Stimulated activated CD8-positive, alpha-beta memory T cell treated with anti-CD3 and anti-CD28 coated beads, Interleukin-15, amount 100 ng/mL, for 4 hours (primary cell): ENCODE data around the gene KDF1.
A peak's percentile ranks its signal among the peaks of the same experiment; 100 is the strongest.
"Not testable (repeated sequence)": the region's sequence is repeated elsewhere in the genome, so short reads cannot be mapped to it uniquely, and the experiment has no call there.

Experiments
- DNase-seq, 2 donors: peaks; one replicate each; pipeline ENCODE4 v3.0.0-alpha.2; 2020; ENCODE audit warnings: low read depth in 2 of 2

Gene KDF1

DNA sequence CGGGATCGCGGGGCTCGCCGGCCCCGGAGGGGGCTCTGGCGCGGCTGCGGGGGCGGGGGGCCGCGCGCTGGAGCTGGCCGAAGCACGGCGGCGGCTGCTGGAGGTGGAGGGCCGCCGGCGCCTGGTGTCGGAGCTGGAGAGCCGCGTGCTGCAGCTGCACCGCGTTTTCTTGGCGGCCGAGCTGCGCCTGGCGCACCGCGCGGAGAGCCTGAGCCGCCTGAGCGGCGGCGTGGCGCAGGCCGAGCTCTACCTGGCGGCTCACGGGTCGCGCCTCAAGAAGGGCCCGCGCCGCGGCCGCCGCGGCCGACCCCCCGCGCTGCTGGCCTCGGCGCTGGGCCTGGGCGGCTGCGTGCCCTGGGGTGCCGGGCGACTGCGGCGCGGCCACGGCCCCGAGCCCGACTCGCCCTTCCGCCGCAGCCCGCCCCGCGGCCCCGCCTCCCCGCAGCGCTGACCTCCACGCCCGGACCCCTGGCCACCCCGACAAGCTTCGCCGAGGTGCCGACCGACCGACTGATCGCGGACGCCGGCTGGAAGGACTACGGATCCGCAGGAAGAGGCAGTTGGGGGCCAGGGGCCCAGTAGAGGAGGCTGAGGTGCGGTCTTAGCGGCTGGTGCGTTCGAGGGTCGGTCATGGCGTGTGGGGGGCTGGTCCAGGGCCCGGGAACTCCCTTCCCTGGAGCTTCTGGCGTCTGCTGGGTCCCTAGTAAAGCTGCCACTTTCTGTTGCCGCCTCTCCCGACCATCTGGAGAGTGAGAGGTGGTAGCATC lies 33.9 kb upstream of the KDF1 start:
- no peak for DNase-seq

- peak; percentile 26 to 41 for DNase-seq
Observed at GRCh38 chr1:26993237-26994019, 33.2 kb upstream of the KDF1 start, which contains the start of gene TRNP1. Gene TRNP1 (plus strand): TSS chr1:26993692. CDS start chr1:26993787, 95 bp downstream.

DNA sequence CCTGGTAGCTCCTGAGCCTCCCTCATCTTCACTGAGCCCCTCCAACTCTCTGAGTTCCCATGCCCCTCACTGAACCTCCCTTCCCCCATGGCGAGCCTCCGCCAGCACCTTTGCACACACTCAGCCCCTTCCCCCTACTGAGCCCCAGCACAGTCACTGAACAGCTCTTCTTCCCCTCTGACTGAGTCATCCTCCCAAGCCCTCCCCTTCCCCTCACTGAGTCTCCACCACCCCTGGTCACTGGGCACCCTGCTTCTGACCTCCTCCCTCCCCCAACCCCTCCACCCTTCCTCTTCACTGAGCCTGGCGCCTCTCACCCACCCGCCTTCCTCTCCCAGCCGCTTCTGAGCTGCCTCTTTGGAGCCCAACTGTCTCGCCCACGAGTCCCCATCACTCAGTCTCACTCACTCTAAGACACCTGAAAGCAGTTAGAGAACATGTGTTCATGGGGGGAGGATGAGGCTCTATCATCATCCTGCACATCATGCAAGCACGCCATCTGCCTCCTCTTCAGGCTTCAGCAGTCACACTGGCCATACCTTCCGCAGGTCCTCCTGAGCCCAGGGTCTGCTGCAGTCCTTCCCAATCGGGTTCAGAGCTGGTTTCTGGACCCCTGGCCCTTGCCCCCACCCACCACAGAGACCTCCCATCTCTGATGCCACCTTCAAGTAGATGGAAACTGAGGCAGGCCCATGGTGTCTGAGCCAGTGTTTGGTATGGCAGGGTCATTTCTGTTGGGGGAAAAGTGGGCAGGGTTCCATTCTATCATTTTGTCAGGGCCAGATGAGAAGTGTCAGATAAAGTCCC lies 31.2 kb upstream of the KDF1 start:
- DNase-seq, result no peak

- not testable (repeated sequence) for DNase-seq
Observed at GRCh38 chr1:26989403-26990109, 29.3 kb upstream of the KDF1 start.

DNA sequence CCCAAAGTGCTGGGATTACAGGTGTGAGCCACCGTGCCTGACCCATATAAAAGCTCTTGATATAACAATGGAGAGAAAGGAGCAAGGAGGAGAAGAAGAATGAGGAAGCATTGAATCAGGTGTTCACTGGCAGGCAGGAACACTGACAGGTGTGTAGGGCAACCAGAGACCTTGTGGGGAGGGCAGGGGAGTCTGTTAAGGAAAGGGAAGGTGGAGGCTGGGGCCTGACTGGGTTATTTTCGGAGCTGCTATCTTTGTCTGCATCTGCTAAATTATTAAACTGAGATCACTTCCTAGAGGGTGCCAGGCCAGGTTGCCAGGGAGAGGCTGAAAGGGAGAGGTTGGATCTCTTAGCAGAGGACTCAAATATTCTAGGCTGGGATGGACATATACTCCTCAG lies 26.4 kb upstream of the KDF1 start:
- no peak for DNase-seq

GRCh38 chr1:26984291-26984690 lies 24.0 kb upstream of the KDF1 start:
- no peak for DNase-seq

GRCh38 chr1:26983863-26984262 lies 23.6 kb upstream of the KDF1 start:
- no peak for DNase-seq

DNA sequence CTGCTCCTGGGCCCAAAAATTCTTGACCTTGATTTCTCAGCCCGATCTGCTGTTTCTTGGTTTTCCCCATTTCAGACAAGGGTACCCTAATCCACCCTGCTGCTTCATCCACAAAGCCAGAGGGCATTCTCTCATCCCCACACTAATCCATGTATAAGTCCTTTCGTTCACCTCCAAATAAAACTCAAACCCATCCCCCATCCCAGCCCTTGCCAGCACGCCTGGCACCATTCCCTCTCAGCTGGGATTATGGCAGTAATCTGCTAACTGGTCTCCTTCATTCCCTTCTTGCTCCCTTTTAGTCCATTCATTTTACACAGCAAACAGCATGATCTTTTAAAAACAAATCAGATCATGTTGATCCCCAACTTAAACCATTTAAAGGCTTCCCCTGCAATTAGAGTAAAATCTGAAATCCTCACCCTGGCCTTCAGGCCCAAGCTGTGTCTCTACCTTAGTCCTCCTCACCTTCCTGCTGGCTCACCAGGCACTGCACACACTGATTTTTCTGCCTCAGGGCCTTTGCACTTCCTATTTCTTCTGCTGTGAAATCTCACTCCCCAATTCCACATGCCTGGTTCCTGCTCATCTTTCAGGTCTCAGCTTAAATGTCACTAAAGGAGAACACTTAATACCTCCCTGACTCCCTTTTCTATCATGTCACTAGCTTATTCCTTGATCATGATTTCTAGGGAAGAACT lies 21.0 kb upstream of the KDF1 start:
- DNase-seq, result no peak

DNA sequence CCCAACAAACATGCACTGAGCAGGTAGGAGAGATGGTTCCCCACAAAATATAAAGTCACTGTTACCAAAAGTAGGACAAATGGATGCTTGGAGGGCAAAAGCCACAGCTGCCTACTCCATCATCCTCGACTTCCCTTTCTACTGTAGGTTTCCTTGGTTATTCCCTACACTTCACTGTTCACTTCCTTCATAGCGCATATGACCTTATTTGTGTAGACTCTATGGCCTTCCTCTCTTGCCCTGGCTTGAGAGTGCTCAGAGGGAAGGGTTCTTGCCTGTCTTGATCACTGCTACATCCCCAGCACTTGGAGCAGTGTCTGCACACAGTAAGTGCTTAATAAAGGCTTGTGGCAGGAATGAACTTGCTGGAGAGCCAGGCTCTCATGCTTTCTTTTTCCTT lies 18.6 kb upstream of the KDF1 start:
- DNase-seq, result no peak

- no peak for DNase-seq
Observed at GRCh38 chr1:26976621-26977510, 16.6 kb upstream of the KDF1 start.

- DNase-seq, result no peak
Observed at GRCh38 chr1:26972821-26973220, 12.6 kb upstream of the KDF1 start.

GRCh38 chr1:26972390-26972789 lies 12.1 kb upstream of the KDF1 start:
- DNase-seq, result no peak

DNA sequence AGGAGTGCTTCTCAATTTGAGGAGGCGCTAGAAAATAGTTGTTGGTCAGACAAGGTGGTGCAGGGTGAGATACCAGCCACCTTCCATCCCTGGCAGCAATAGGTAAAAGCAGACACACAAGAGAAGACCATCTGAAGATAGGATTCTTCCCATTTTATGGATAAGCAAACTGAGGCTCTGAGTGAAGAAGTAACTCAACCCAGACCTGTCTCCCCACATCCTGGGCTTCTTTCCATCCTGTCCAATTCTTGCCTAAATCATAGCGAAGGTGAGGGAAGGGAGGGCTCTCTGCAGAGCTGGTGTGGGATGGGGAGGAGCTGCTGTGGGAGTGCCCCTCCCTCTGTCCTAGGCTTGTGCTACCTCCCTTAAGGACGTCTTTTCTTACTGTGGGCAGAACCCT lies 11.3 kb upstream of the KDF1 start:
- no peak for DNase-seq

DNA sequence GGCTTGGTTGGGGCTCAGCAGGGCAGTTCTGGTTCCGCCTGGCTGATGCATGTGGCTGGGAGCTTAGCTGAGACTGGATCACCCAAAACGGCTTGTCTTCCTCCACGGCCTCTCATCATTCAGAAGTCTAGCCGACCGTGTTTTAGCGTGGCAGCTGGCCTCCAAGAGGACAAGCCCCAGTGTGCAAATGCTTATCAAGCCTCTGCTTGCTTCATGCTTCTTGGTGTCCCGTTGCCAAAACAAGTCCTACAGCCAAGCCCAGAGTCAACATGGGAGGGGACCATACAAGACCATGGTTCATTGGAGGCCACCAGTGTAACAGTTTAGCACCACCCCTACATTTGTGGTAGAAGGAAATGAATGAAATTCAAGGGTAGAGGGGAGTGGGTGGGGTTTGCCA lies 10.5 kb upstream of the KDF1 start:
- no peak for DNase-seq

GRCh38 chr1:26965628-26966027 lies 5.4 kb upstream of the KDF1 start:
- DNase-seq, result no peak

DNA sequence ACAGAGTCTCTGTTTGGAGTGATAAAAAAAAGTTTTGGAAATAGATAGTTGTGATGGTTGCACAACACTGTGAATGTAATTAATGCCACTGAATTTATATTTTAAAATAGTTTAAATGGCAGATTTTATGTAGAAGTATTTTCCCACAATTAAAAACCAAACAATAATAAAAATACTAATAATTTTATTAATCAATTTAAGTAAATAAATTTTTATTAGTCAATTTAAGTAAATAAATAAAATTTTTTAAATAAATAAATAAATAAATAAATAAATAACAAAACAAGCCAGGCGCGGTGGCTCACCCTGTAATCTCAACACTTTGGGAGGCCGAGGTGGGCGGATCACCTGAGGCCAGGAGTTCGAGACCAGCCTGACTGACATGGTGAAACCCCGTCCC lies 4.9 kb upstream of the KDF1 start:
- DNase-seq, result no peak

DNA sequence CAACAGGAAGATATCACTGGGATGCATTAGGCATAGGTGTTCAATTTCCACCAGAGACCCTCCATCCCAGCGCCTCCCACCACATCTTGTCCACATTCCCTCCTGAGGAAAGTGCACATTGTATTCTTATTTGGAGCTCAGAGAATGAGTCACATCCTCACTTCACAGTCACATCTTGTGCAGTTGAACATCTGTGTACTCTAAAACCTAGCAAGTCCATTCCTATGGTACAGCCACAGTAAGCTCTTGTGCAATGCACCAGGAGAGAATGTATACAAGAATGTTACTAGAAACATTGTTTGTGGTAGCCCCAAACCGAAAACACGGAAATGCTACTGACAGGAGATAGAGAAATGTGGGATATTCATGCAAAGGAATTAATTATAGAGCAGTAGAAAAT lies 1.6 kb upstream of the KDF1 start:
- no peak for DNase-seq

DNA sequence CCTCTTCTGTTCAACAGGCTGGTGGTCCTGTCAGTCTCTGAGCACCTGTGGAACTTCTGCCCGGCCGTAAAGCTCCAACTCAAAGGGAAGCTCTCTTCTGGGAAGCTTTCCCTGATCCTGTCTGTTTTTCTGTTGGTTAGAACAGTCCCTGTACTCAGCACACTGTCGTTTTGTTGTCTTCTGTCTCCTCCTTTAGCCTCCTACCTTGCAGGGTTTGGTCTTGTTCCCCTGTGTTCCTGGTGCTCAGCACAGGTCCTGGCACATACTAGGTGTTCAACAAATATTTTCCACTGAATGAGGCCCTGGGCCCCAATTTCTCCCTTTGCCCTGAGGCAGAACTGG lies 328 bp upstream of the KDF1 start:
- no peak for DNase-seq

GRCh38 chr1:26959270-26959669 lies 998 bp downstream of the KDF1 start:
- DNase-seq, result no peak

DNA sequence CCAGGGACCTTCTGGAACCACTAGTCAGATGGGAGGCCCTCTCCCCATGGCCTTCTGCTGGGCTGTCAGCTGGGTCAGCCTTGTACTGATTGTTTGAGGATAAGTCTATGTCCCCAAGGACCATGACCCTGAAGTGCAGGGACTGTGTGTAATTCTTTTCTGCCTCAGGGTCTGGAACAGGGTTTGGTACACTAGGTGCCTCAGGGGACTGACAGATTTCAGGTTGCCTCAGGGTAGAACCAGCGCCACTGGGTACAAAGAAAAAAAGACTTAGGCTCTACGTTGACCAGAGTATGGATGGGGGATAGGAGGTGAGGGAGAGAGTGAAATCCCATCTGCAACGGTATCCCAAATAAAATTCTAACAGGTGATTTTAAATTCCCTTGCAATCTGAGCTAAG lies 3.0 kb downstream of the KDF1 start:
- no peak for DNase-seq
